CD14-positive monocyte (primary cell): ENCODE results near the gene HMGXB3. TPM values are rescaled to one million over a fixed set of nuclear protein-coding genes. Genes with fewer than 3 reads are reported as not detected.

Experiments
- DNase-seq, 3 donors: peaks; one replicate each; pipeline ENCODE4 v3.0.0-alpha.2; 2011 to 2022
- H2AFZ ChIP-seq: 2 replicates; pipeline ENCODE4 v1.6.0; 2012; ENCODE audit warnings: mild to moderate bottlenecking, low read depth, low read length, inconsistent platforms; ENCODE audit not compliant: insufficient read depth, poor library complexity, severe bottlenecking
- H3K27ac ChIP-seq, 2 donors: 1 replicate in 1 of 2; 2 replicates in 1 of 2; pipeline ENCODE4 v1.5.1; 2012 to 2013; ENCODE audit warnings: low read length in 2 of 2, control low read depth in 1 of 2, inconsistent platforms in 1 of 2, low read depth in 1 of 2, mild to moderate bottlenecking in 1 of 2
- H3K27me3 ChIP-seq, 2 donors: one replicate each; pipeline versions ENCODE4 v1.6.0 to v1.6.1; 2011 to 2013; ENCODE audit warnings: low read length in 2 of 2; ENCODE audit not compliant: control insufficient read depth in 2 of 2, insufficient read depth in 2 of 2
- H3K36me3 ChIP-seq, 2 donors: replicated peaks in 1 of 2; 1 replicate in 1 of 2; 2 replicates in 1 of 2; pipeline versions ENCODE4 v1.5.1 to v1.6.1; 2012 to 2013; ENCODE audit warnings: low read length in 2 of 2, control low read depth in 1 of 2, inconsistent platforms in 1 of 2, mild to moderate bottlenecking in 1 of 2; ENCODE audit not compliant: insufficient read depth in 2 of 2, control insufficient read depth in 1 of 2
- H3K4me1 ChIP-seq, 2 donors: 1 replicate in 1 of 2; 2 replicates in 1 of 2; pipeline versions ENCODE4 v1.5.1 to v1.6.1; 2012 to 2013; ENCODE audit warnings: low read length in 2 of 2, control low read depth in 1 of 2, inconsistent platforms in 1 of 2, mild to moderate bottlenecking in 1 of 2, moderate library complexity in 1 of 2; ENCODE audit not compliant: insufficient read depth in 2 of 2, control insufficient read depth in 1 of 2
- H3K4me2 ChIP-seq: replicated peaks from 2 replicates; pipeline ENCODE3; 2012; ENCODE audit warnings: low read length, moderate library complexity, mild to moderate bottlenecking; ENCODE audit not compliant: poor library complexity, severe bottlenecking; ENCODE audit errors: extremely low read depth
- H3K4me3 ChIP-seq, 3 experiments: fragments of 200-600 bp in 1 of 3; sonication (generic) in 1 of 3; replicated peaks in 1 of 3; 1 replicate in 2 of 3; 2 replicates in 1 of 3; pipeline ENCODE4 v1.5.1; 2011 to 2013; ENCODE audit warnings: low read length in 3 of 3, mild to moderate bottlenecking in 3 of 3, control low read depth in 2 of 3, low read depth in 2 of 3, inconsistent platforms in 1 of 3, moderate library complexity in 1 of 3
- H3K79me2 ChIP-seq: 2 replicates; pipeline ENCODE4 v1.6.0; 2012; ENCODE audit warnings: mild to moderate bottlenecking, control low read depth, inconsistent platforms, low read length, moderate library complexity; ENCODE audit not compliant: insufficient read depth
- H3K9ac ChIP-seq: 2 replicates; pipeline ENCODE4 v1.6.0; 2017; ENCODE audit warnings: low read length, mild to moderate bottlenecking; ENCODE audit not compliant: insufficient read depth, poor library complexity, severe bottlenecking
- H3K9me3 ChIP-seq, 2 donors: replicated peaks in 1 of 2; 1 replicate in 1 of 2; 2 replicates in 1 of 2; pipeline versions ENCODE4 v1.5.1 to v1.6.1; 2012 to 2013; ENCODE audit warnings: low read length in 2 of 2, control low read depth in 1 of 2; ENCODE audit not compliant: control insufficient read depth in 1 of 2, insufficient read depth in 1 of 2
- H4K20me1 ChIP-seq: 2 replicates; pipeline ENCODE4 v1.6.0; 2012; ENCODE audit warnings: mild to moderate bottlenecking, low read length, control low read depth, moderate library complexity; ENCODE audit not compliant: insufficient read depth
- H3K27ac Mint-ChIP-seq, 7 donors: one replicate each; pipeline ENCODE4 v1.8.0; 2020; ENCODE audit warnings: mild to moderate bottlenecking in 7 of 7, mixed read lengths in 7 of 7, moderate library complexity in 6 of 7, inconsistent platforms in 2 of 7
- H3K27me3 Mint-ChIP-seq, 3 donors: one replicate each; pipeline ENCODE4 v1.8.0; 2021 to 2022; ENCODE audit warnings: low read depth in 3 of 3, mild to moderate bottlenecking in 3 of 3, mixed read lengths in 3 of 3, moderate library complexity in 3 of 3, inconsistent platforms in 1 of 3
- H3K36me3 Mint-ChIP-seq, 2 donors: one replicate each; pipeline ENCODE4 v1.8.0; 2020; ENCODE audit warnings: mixed read lengths in 2 of 2, inconsistent platforms in 1 of 2, mild to moderate bottlenecking in 1 of 2
- H3K4me1 Mint-ChIP-seq: one replicate; pipeline ENCODE4 v1.8.0; 2020; ENCODE audit warnings: mild to moderate bottlenecking, mixed read lengths
- H3K4me3 Mint-ChIP-seq, 2 donors: one replicate each; pipeline ENCODE4 v1.8.0; 2020; ENCODE audit warnings: mild to moderate bottlenecking in 2 of 2, mixed read lengths in 2 of 2, moderate library complexity in 1 of 2
- H3K9me3 Mint-ChIP-seq, 7 donors: one replicate each; pipeline ENCODE4 v1.8.0; 2020 to 2022; ENCODE audit warnings: mixed read lengths in 7 of 7, mild to moderate bottlenecking in 6 of 7, moderate library complexity in 6 of 7, inconsistent platforms in 2 of 7
- CTCF ChIP-seq: fragments of 200-600 bp; IDR thresholded peaks from one replicate; pipeline ENCODE4 v1.8.0; 2022; ENCODE audit warnings: antibody characterized with exemption, mild to moderate bottlenecking
- WGBS: methylation state at CpG from one replicate; pipeline ENCODE4 v1.1.5; 2013; ENCODE audit warnings: missing lambda C conversion rate; ENCODE audit not compliant: insufficient coverage; 5-methylcytosine and 5-hydroxymethylcytosine counted together
- intact Hi-C, 2 donors: fragments of 100-400 bp; cut with micrococcal nuclease; formaldehyde crosslinking; loops; one replicate each; pipeline versions ENCODE4 v1.15.0 to v1.15.1; 2023
- polyA plus RNA-seq, 3 donors: library from polyadenylated mRNA; depleted of rRNA in 1 of 3; unstranded in 2 of 3; stranded (reverse) in 1 of 3; fragments of 300-500 nt in 2 of 3; fragments of >200 nt in 1 of 3; fragmentation: Illumina TruSeq in 2 of 3; gene quantifications; 1 replicate in 2 of 3; 2 replicates in 1 of 3; pipeline ENCODE4 v1.2.3, GENCODE V29; 2012 to 2021
- small RNA-seq: library from RNA; depleted of rRNA; stranded (forward); fragments of <200 nt; gene quantifications from one replicate; pipeline ENCODE3, GENCODE V24; 2012; ENCODE audit warnings: low read depth; ENCODE audit not compliant: insufficient read length

HMGXB3 gene
- polyA plus RNA-seq, 3 donors = 3.1 to 22.9 (median 6.2) TPM

GRCh38 chr5:150101023-150101422 is 100.5 kb downstream of the HMGXB3 start:
- Histone ChIP-seq H3K27me3 (no peaks in the 10 kb centered on the region), H3K36me3 (no peaks in the 10 kb centered on the region), H3K27ac (no peak overlapping the region), H3K9me3 (no peaks in the 10 kb centered on the region), H3K4me3 (no peak overlapping the region), H2AFZ (no peak overlapping the region), H3K79me2 (no peaks in the 10 kb centered on the region), H4K20me1 (no peaks in the 10 kb centered on the region), H3K4me2 (no peak overlapping the region), H3K4me1 (peaks cover 19 to 21% of the 10 kb centered on the region in 2 donors), H3K9ac (no peak overlapping the region)
- peaks cover 25% of the 10 kb centered on the region for H3K4me1 Mint-ChIP-seq
- peaks cover 0 to 7% (median 1%) of the 10 kb centered on the region in 3 donors for H3K27me3 Mint-ChIP-seq
- 100% methylated on average over 4 of the region's 6 CpGs for WGBS
- DNase-seq = no peak
- H3K4me3 Mint-ChIP-seq = no peak overlapping the region
- intact Hi-C loops = no loop called here
- no peak overlapping the region for H3K27ac Mint-ChIP-seq
- H3K36me3 Mint-ChIP-seq = no peaks in the 10 kb centered on the region
- no peaks in the 10 kb centered on the region for H3K9me3 Mint-ChIP-seq
- no peak for TF ChIP-seq CTCF

Small RNAs within 50 kb of the gene (small RNA-seq; reads per million reads assigned to genes)
- gene RF00019 = not detected

Other genes starting within 250 kb of the HMGXB3 start
- gene PDE6A, start 55.9 kb upstream of the HMGXB3 start, polyA plus RNA-seq = under 1 TPM in 1 of 3 donors, not detected in 2; 0.01 TPM
- 1 to 10 TPM; 1.9 to 3.6 (median 3.1) TPM for gene SLC26A2, start 40.0 kb upstream of the HMGXB3 start, polyA plus RNA-seq
- 1 to 10 TPM in 2 of 3 donors, under 1 TPM in 1; 0.88 to 2.5 (median 1.8) TPM for gene TIGD6, start 85 bp upstream of the HMGXB3 start, polyA plus RNA-seq
- 100 to 1,000 TPM; 180 to 332 (median 242) TPM for gene CSF1R, start 85.8 kb downstream of the HMGXB3 start, polyA plus RNA-seq
- under 1 TPM; 0.04 to 0.99 (median 0.20) TPM for gene PDGFRB, start 155.1 kb downstream of the HMGXB3 start, polyA plus RNA-seq
- not detected for gene CDX1, start 166.0 kb downstream of the HMGXB3 start, polyA plus RNA-seq
- under 1 TPM in 1 of 3 donors, not detected in 2; 0.07 TPM for gene SLC6A7, start 189.3 kb downstream of the HMGXB3 start, polyA plus RNA-seq